CD4-positive, alpha-beta memory T cell (primary cell): ENCODE results near the gene ZIC2. TPM values are rescaled to one million over a fixed set of nuclear protein-coding genes. Genes with fewer than 3 reads are reported as not detected.

Experiments
- CTCF ChIA-PET: fragments of 350-600 bp; sonication (Branson Sonifier 250); formaldehyde crosslinking; loops from one replicate; lab custom pipeline; 2021; ENCODE audit warnings: inconsistent platforms; ENCODE audit not compliant: partially characterized antibody; lab: Charles Lee
- POLR2A ChIA-PET: fragments of 350-600 bp; sonication (Branson Sonifier 250); formaldehyde crosslinking; loops from one replicate; lab custom pipeline; 2021; ENCODE audit not compliant: partially characterized antibody; lab: Charles Lee
- DNase-seq, 5 donors: peaks; one replicate each; pipeline versions ENCODE4 v3.0.0 to v3.0.0-alpha.2; 2020 to 2022; ENCODE audit warnings: mixed read lengths in 1 of 5
- H3K27ac ChIP-seq: one replicate; pipeline ENCODE4 v1.7.0; 2013; ENCODE audit warnings: low read depth, low read length
- H3K27me3 ChIP-seq: 2 replicates; pipeline ENCODE4 v1.7.0; 2013; ENCODE audit warnings: mild to moderate bottlenecking, low read length, moderate library complexity; ENCODE audit not compliant: insufficient read depth
- H3K36me3 ChIP-seq: 2 replicates; pipeline ENCODE4 v1.7.0; 2013; ENCODE audit warnings: mild to moderate bottlenecking, low read length, moderate library complexity; ENCODE audit not compliant: insufficient read depth
- H3K4me1 ChIP-seq: 2 replicates; pipeline ENCODE4 v1.7.0; 2013; ENCODE audit warnings: mild to moderate bottlenecking, low read length, moderate library complexity; ENCODE audit not compliant: insufficient read depth
- H3K4me3 ChIP-seq, 2 donors: one replicate each; pipeline ENCODE4 v1.7.0; 2013; ENCODE audit warnings: low read length in 2 of 2, mild to moderate bottlenecking in 1 of 2
- H3K9me3 ChIP-seq, 2 donors: one replicate each; pipeline ENCODE4 v1.7.0; 2013; ENCODE audit warnings: low read length in 2 of 2, control low read depth in 1 of 2; ENCODE audit not compliant: control insufficient read depth in 1 of 2
- H3K27ac Mint-ChIP-seq, 7 donors: one replicate each; pipeline ENCODE4 v1.8.0; 2020 to 2021; ENCODE audit warnings: mixed read lengths in 7 of 7, mild to moderate bottlenecking in 6 of 7, inconsistent platforms in 3 of 7, moderate library complexity in 3 of 7
- H3K27me3 Mint-ChIP-seq, 2 donors: one replicate each; pipeline ENCODE4 v1.8.0; 2020 to 2021; ENCODE audit warnings: mixed read lengths in 2 of 2
- H3K36me3 Mint-ChIP-seq, 2 donors: one replicate each; pipeline ENCODE4 v1.8.0; 2020 to 2021; ENCODE audit warnings: mixed read lengths in 2 of 2, inconsistent platforms in 1 of 2, mild to moderate bottlenecking in 1 of 2
- H3K4me1 Mint-ChIP-seq, 4 donors: one replicate each; pipeline ENCODE4 v1.8.0; 2020 to 2021; ENCODE audit warnings: mixed read lengths in 4 of 4, mild to moderate bottlenecking in 1 of 4
- H3K4me3 Mint-ChIP-seq, 8 donors: one replicate each; pipeline ENCODE4 v1.8.0; 2020 to 2021; ENCODE audit warnings: mixed read lengths in 8 of 8, mild to moderate bottlenecking in 7 of 8, moderate library complexity in 6 of 8, inconsistent platforms in 3 of 8
- H3K9me3 Mint-ChIP-seq, 8 donors: one replicate each; pipeline ENCODE4 v1.8.0; 2020 to 2021; ENCODE audit warnings: mixed read lengths in 8 of 8, mild to moderate bottlenecking in 5 of 8, inconsistent platforms in 3 of 8, moderate library complexity in 1 of 8
- intact Hi-C: fragments of 100-400 bp; cut with micrococcal nuclease; formaldehyde crosslinking; loops from one replicate; pipeline ENCODE4 v1.15.1; 2023
- polyA plus RNA-seq, 2 donors: library from polyadenylated mRNA; unstranded; fragments of 300-500 nt; fragmentation: Illumina TruSeq; gene quantifications; one replicate each; pipeline ENCODE4 v1.2.3, GENCODE V29; 2021
- total RNA-seq, 2 experiments: library from RNA; stranded (reverse); gene quantifications; one replicate each; pipeline ENCODE4 v1.2.3, GENCODE V29; 2021

ZIC2 gene
- total and polyA plus RNA-seq, 4 experiments from 2014 or later, result not detected

DNA sequence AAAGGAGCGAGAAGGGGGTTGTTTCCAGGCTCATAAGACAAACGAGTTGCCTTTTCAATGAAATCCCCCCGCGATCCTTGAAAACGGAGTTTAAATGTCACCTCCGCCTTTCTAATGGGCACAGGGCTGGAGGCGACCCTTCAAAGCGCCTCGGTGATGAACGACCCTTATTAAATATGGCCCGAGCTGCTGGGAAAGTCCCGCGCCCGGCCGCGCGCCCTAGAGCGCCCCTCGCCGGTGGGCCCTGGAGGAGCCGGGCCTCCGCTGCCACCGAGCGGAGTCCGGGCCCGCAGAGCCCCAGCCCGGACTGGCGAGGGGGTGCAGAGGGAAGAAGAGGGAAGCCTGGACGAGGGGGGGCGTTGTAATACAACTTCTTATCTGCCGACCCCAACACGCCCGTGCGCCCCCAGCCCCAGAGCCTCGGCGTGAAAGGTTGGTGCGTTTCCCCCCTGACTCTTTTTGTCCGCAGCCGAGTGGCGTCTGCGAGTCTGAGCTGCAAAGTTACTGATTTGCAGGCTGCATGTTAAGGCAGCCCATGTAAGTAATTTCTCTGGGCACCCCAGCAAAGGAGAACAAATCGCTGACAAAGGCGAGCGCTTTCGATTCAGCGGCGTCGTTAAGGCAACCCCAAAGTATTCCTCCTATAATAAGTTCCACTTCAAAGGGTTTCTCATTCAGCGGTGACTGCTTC, 21.9 kb upstream of the ZIC2 start:
- H3K27ac Mint-ChIP-seq, result peak overlapping the region in 2 of 7 donors; percentile 79 to 82
- peaks cover 47% of the 10 kb centered on the region for H3K4me1 ChIP-seq

DNA sequence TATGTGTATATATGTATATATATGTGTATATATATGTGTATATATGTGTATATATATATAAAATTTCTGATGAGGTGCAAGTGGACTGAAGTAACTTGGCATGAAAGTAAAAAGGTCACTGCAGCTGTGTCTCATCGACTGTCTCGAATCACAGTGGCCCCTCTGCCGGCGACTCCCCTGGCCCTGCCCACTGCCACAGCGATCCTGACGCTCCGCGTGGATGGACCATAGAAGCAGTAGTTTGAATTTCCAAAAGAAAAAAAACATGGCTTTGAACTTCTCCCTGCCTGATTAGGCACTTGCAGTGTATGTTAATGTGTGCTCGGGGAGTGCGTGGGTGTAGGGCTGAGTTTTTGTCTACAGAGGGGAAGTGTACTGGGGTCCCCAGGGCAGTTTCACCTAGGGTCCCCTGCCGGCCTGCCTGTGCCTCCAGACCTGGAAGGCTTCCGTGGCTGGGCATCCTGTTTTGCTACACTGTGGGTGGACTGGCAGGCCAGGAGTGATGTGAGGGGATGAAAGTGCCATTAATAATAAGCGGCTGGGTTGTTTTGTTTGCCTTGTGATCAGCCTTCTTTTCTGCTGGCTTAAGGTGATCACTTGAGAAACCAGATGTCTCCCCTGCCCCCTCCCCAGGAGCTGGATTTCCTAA, 20.8 kb upstream of the ZIC2 start:
- Histone ChIP-seq H3K9me3 (no peaks in the 10 kb centered on the region), H3K36me3 (no peaks in the 10 kb centered on the region), H3K4me1 (peaks cover 47% of the 10 kb centered on the region), H3K27me3 (peaks cover 83% of the 10 kb centered on the region), H3K4me3 (no peak overlapping the region), H3K27ac (no peak overlapping the region)
- Mint-ChIP-seq H3K36me3 (no peaks in the 10 kb centered on the region), H3K27ac (peak overlapping the region in 2 of 7 donors; percentile 23 to 82), H3K27me3 (peaks cover 57 to 62% of the 10 kb centered on the region in 2 donors), H3K4me1 (peaks cover 17 to 40% (median 27%) of the 10 kb centered on the region in 4 donors), H3K4me3 (no peak overlapping the region), H3K9me3 (peaks cover 0 to 12% (median 3%) of the 10 kb centered on the region in 8 donors)
- POLR2A ChIA-PET, result no interaction called here
- intact Hi-C loops, result loop anchor here (5.0 kb wide), 2 partner anchors 37 to 303 kb away; no protein-coding TSS in a partner anchor
- DNase-seq, result no peak
- CTCF ChIA-PET, result no interaction called here

More for the DNA sequence above, 21.9 kb upstream of the ZIC2 start:
- H3K4me3 Mint-ChIP-seq, result peak overlapping the region; percentile 57 to 87 (median 78)
- ChIA-PET POLR2A (interaction anchor here (1.0 kb wide), 1 partner anchor 24 kb away, joined by 4 read pairs; no protein-coding TSS in a partner anchor), CTCF (no interaction called here)
- Histone ChIP-seq H3K36me3 (no peaks in the 10 kb centered on the region), H3K4me3 (peak overlapping the region in 1 of 2 donors; percentile 30), H3K27me3 (peaks cover 85% of the 10 kb centered on the region), H3K9me3 (no peaks in the 10 kb centered on the region), H3K27ac (no peak overlapping the region)
- H3K4me1 Mint-ChIP-seq, result peaks cover 17 to 44% (median 28%) of the 10 kb centered on the region in 4 donors
- intact Hi-C loops, result loop anchor here (5.0 kb wide), 2 partner anchors 38 to 302 kb away; no protein-coding TSS in a partner anchor
- H3K9me3 Mint-ChIP-seq, result peaks cover 0 to 12% (median 3%) of the 10 kb centered on the region in 8 donors
- H3K36me3 Mint-ChIP-seq, result no peaks in the 10 kb centered on the region
- H3K27me3 Mint-ChIP-seq, result peaks cover 60 to 64% of the 10 kb centered on the region in 2 donors
- DNase-seq, result peak in 1 of 5 donors; percentile 38

GRCh38 chr13:99961636-99962035, 19.9 kb upstream of the ZIC2 start:
- H3K27ac Mint-ChIP-seq, result peak overlapping the region in 1 of 7 donors; percentile 16

GRCh38 chr13:99962242-99962641, 19.3 kb upstream of the ZIC2 start:
- peaks cover 77% of the 10 kb centered on the region for H3K27me3 ChIP-seq
- H3K4me1 ChIP-seq, result peaks cover 33% of the 10 kb centered on the region
- no peaks in the 10 kb centered on the region for H3K36me3 Mint-ChIP-seq
- no peaks in the 10 kb centered on the region for H3K9me3 ChIP-seq
- intact Hi-C loops, result loop anchor here (5.0 kb wide), 2 partner anchors 35 to 305 kb away; no protein-coding TSS in a partner anchor
- no peak overlapping the region for H3K4me3 ChIP-seq
- H3K27ac Mint-ChIP-seq, result no peak overlapping the region
- H3K9me3 Mint-ChIP-seq, result peaks cover 0 to 14% (median 3%) of the 10 kb centered on the region in 8 donors
- no peak overlapping the region for H3K4me3 Mint-ChIP-seq
- peaks cover 12 to 25% (median 16%) of the 10 kb centered on the region in 4 donors for H3K4me1 Mint-ChIP-seq
- CTCF ChIA-PET, result no interaction called here
- DNase-seq, result no peak
- H3K27me3 Mint-ChIP-seq, result peaks cover 62 to 63% of the 10 kb centered on the region in 2 donors
- H3K27ac ChIP-seq, result no peak overlapping the region
- POLR2A ChIA-PET, result no interaction called here
- H3K36me3 ChIP-seq, result no peaks in the 10 kb centered on the region

More at GRCh38 chr13:99961636-99962035, 19.9 kb upstream of the ZIC2 start:
- H3K36me3 ChIP-seq, result no peaks in the 10 kb centered on the region
- H3K4me3 Mint-ChIP-seq, result no peak overlapping the region
- no peak for DNase-seq
- H3K9me3 Mint-ChIP-seq, result peaks cover 0 to 12% (median 3%) of the 10 kb centered on the region in 8 donors
- intact Hi-C loops, result loop anchor here (5.0 kb wide), 2 partner anchors 36 to 304 kb away; no protein-coding TSS in a partner anchor
- ChIA-PET CTCF (no interaction called here), POLR2A (no interaction called here)
- H3K36me3 Mint-ChIP-seq, result no peaks in the 10 kb centered on the region
- H3K4me1 Mint-ChIP-seq, result peaks cover 13 to 31% (median 20%) of the 10 kb centered on the region in 4 donors
- no peaks in the 10 kb centered on the region for H3K9me3 ChIP-seq
- peaks cover 39% of the 10 kb centered on the region for H3K4me1 ChIP-seq
- peaks cover 80% of the 10 kb centered on the region for H3K27me3 ChIP-seq
- peaks cover 60 to 63% of the 10 kb centered on the region in 2 donors for H3K27me3 Mint-ChIP-seq
- H3K27ac ChIP-seq, result no peak overlapping the region
- H3K4me3 ChIP-seq, result no peak overlapping the region

DNA sequence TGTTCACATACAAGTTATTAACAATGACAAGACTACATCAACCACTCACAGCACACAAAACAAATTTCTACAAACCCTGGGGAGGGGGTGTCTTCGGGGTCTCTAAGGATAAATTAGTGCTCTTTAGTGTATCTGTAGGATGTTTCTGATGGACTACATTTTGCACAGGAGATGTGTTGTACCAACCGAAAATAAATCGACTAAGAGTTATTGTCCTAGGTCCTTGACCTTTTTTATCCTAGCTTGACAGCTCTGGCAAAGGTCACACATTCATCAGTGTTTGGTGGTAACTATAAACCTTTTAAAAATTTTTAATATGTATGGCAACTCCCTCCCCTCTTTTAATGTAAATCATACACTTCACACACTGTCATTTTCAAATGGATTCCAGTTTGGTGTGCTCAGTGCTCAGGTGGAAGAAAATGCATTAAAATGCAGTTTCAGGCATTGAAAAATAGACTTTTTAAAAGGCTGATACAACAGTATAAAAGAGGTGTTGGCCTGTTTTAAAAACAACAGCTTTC, 17.7 kb upstream of the ZIC2 start:
- H3K9me3 Mint-ChIP-seq, result peaks cover 0 to 19% (median 6%) of the 10 kb centered on the region in 8 donors
- peak overlapping the region in 1 of 7 donors; percentile 21 for H3K27ac Mint-ChIP-seq
- no peaks in the 10 kb centered on the region for H3K36me3 ChIP-seq
- H3K4me3 ChIP-seq, result no peak overlapping the region
- H3K27me3 Mint-ChIP-seq, result peaks cover 59% of the 10 kb centered on the region in 2 donors
- H3K4me1 Mint-ChIP-seq, result peaks cover 11 to 21% (median 15%) of the 10 kb centered on the region in 4 donors
- ChIA-PET CTCF (no interaction called here), POLR2A (interaction anchor here (1.0 kb wide), 1 partner anchor 42 kb away, joined by 3 read pairs; no protein-coding TSS in a partner anchor)
- no peak overlapping the region for H3K27ac ChIP-seq
- no peak overlapping the region for H3K4me3 Mint-ChIP-seq
- no peaks in the 10 kb centered on the region for H3K36me3 Mint-ChIP-seq
- H3K27me3 ChIP-seq, result peaks cover 73% of the 10 kb centered on the region
- H3K9me3 ChIP-seq, result no peaks in the 10 kb centered on the region
- intact Hi-C loops, result loop anchor here (5.0 kb wide), 2 partner anchors 33 to 307 kb away; no protein-coding TSS in a partner anchor
- no peak for DNase-seq
- peaks cover 31% of the 10 kb centered on the region for H3K4me1 ChIP-seq

DNA sequence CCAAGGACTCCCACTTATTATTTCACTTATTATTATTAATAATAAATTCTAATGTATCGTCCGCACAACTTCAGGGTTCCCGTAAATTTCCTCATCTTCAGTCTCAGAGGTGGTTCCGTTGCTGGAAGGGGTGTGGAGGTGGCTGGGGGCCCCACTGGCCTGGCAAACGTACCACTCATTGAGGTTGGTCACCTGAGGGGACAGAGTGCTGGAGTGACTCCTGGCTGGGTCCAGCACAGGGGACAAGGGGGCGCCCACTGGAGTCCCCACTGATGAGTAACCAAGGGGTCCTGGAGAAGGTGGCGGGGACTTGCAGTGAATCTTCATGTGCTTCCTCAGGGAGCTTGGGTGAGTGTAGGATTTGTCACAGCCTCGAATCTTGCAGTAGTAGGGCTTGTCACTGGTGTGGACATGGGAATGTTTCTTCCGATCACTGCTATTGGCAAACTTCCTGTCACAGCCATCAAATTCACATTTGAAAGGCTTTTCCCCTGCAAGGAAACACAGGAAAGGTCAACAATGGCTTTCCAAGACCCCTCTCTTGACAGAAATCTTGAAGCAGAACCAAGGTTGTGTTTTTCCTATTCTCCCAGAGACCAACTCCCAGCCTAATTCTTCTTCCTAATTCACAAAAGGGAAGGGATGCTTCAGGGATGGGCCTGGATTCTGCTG, 16.1 kb upstream of the ZIC2 start:
- no peak overlapping the region for H3K4me3 ChIP-seq
- peaks cover 28% of the 10 kb centered on the region for H3K4me1 ChIP-seq
- Mint-ChIP-seq H3K36me3 (peaks cover 3 to 5% of the 10 kb centered on the region in 2 donors), H3K27me3 (peaks cover 58 to 61% of the 10 kb centered on the region in 2 donors), H3K4me3 (no peak overlapping the region), H3K9me3 (peaks cover 0 to 23% (median 5%) of the 10 kb centered on the region in 8 donors), H3K27ac (peak overlapping the region in 1 of 7 donors; percentile 82), H3K4me1 (peaks cover 8 to 22% (median 18%) of the 10 kb centered on the region in 4 donors)
- H3K27ac ChIP-seq, result no peak overlapping the region
- intact Hi-C loops, result no loop called here
- DNase-seq, result no peak
- H3K36me3 ChIP-seq, result no peaks in the 10 kb centered on the region
- ChIA-PET CTCF (no interaction called here), POLR2A (interaction anchor here (0.7 kb wide), 1 partner anchor 10 kb away, joined by 3 read pairs; no protein-coding TSS in a partner anchor)
- H3K27me3 ChIP-seq, result peaks cover 65% of the 10 kb centered on the region
- no peaks in the 10 kb centered on the region for H3K9me3 ChIP-seq
